Measurements from ENCODE around the gene PARD6G.

- TF ChIP-seq CTCF (IDR thresholded peaks at IDR 0.05) (no peak), TAF1 (IDR thresholded peaks at IDR 0.05; ENCODE audit: borderline replicate concordance, low read depth, low read length) (no peak), REST (IDR thresholded peaks at IDR 0.05; ENCODE audit: low read depth, low read length) (no peak), IRF3 (IDR thresholded peaks at IDR 0.05; ENCODE audit: low read depth, low read length) (no peak), ZBTB33 (IDR thresholded peaks at IDR 0.05; ENCODE audit: borderline replicate concordance, low read depth) (no peak)
These were observed 139.9 kb downstream of the PARD6G start for GRCh38 chr18:80107426-80107825.

All from SK-N-SH (cell line).